ENCODE measurements around the gene TBC1D23.
"Not testable (repeated sequence)": the region's sequence is repeated elsewhere in the genome, so short reads cannot be mapped to it uniquely, and the experiment has no call there.

The TBC1D23 gene

GRCh38 chr3:100348727-100349126, 87.9 kb downstream of the TBC1D23 start:
- H3K4me1 Mint-ChIP-seq, result no peaks in the 10 kb centered on the region
- H3K36me3 Mint-ChIP-seq (ENCODE audit: insufficient read depth), result peaks cover 37% of the 10 kb centered on the region
- DNase-seq (ENCODE audit: low spot score in 2 of 2), result no peak
- ATAC-seq (replicated peaks; ENCODE audit: extremely low read depth, poor library complexity, severe bottlenecking), result no peak
- H3K4me3 Mint-ChIP-seq, result no peak overlapping the region
- no peaks in the 10 kb centered on the region for H3K27me3 Mint-ChIP-seq
- no peak overlapping the region for H3K27ac Mint-ChIP-seq (ENCODE audit: low read depth)
- H3K9me3 Mint-ChIP-seq, result no peaks in the 10 kb centered on the region

- not testable (repeated sequence) for H3K27me3 Mint-ChIP-seq; ATAC-seq (replicated peaks; ENCODE audit: extremely low read depth, poor library complexity, severe bottlenecking); H3K4me1 Mint-ChIP-seq; H3K27ac Mint-ChIP-seq (ENCODE audit: low read depth); H3K4me3 Mint-ChIP-seq; DNase-seq (ENCODE audit: low spot score in 2 of 2); H3K9me3 Mint-ChIP-seq
- peaks cover 28% of the 10 kb centered on the region for H3K36me3 Mint-ChIP-seq (ENCODE audit: insufficient read depth)
These were observed 91.0 kb downstream of the TBC1D23 start for GRCh38 chr3:100351770-100352169.

GRCh38 chr3:100352296-100353231, 91.8 kb downstream of the TBC1D23 start:
- no peak overlapping the region for H3K27ac Mint-ChIP-seq (ENCODE audit: low read depth)
- no peaks in the 10 kb centered on the region for H3K4me1 Mint-ChIP-seq
- H3K36me3 Mint-ChIP-seq (ENCODE audit: insufficient read depth), result peaks cover 27% of the 10 kb centered on the region
- no peak overlapping the region for H3K4me3 Mint-ChIP-seq
- H3K9me3 Mint-ChIP-seq, result no peaks in the 10 kb centered on the region
- H3K27me3 Mint-ChIP-seq, result no peaks in the 10 kb centered on the region
- DNase-seq (ENCODE audit: low spot score in 2 of 2) (no peak), ATAC-seq (replicated peaks; ENCODE audit: extremely low read depth, poor library complexity, severe bottlenecking) (no peak)

GRCh38 chr3:100354850-100355249, 94.1 kb downstream of the TBC1D23 start:
- DNase-seq (ENCODE audit: low spot score in 2 of 2), result no peak
- Mint-ChIP-seq H3K4me1 (no peaks in the 10 kb centered on the region), H3K36me3 (ENCODE audit: insufficient read depth) (peaks cover 21% of the 10 kb centered on the region)

GRCh38 chr3:100358413-100358812, 97.6 kb downstream of the TBC1D23 start:
- ATAC-seq (replicated peaks; ENCODE audit: extremely low read depth, poor library complexity, severe bottlenecking) (no peak), DNase-seq (ENCODE audit: low spot score in 2 of 2) (no peak)
- no peak overlapping the region for H3K27ac Mint-ChIP-seq (ENCODE audit: low read depth)
- H3K4me3 Mint-ChIP-seq, result no peak overlapping the region
- H3K9me3 Mint-ChIP-seq, result no peaks in the 10 kb centered on the region
- peaks cover 7% of the 10 kb centered on the region for H3K36me3 Mint-ChIP-seq (ENCODE audit: insufficient read depth)
- no peaks in the 10 kb centered on the region for H3K27me3 Mint-ChIP-seq
- H3K4me1 Mint-ChIP-seq, result no peaks in the 10 kb centered on the region

More at GRCh38 chr3:100354850-100355249, 94.1 kb downstream of the TBC1D23 start:
- Mint-ChIP-seq H3K27me3 (no peaks in the 10 kb centered on the region), H3K9me3 (no peaks in the 10 kb centered on the region), H3K4me3 (no peak overlapping the region), H3K27ac (ENCODE audit: low read depth) (no peak overlapping the region)
- no peak for ATAC-seq (replicated peaks; ENCODE audit: extremely low read depth, poor library complexity, severe bottlenecking)

- no peaks in the 10 kb centered on the region for H3K9me3 Mint-ChIP-seq
- no peak overlapping the region for H3K4me3 Mint-ChIP-seq
- no peak overlapping the region for H3K27ac Mint-ChIP-seq (ENCODE audit: low read depth)
- DNase-seq (ENCODE audit: low spot score in 2 of 2), result no peak
- no peak for ATAC-seq (replicated peaks; ENCODE audit: extremely low read depth, poor library complexity, severe bottlenecking)
- H3K27me3 Mint-ChIP-seq, result no peaks in the 10 kb centered on the region
- H3K36me3 Mint-ChIP-seq (ENCODE audit: insufficient read depth), result peaks cover 8% of the 10 kb centered on the region
- H3K4me1 Mint-ChIP-seq, result no peaks in the 10 kb centered on the region
These were observed 98.2 kb downstream of the TBC1D23 start for GRCh38 chr3:100359035-100359434.

- Mint-ChIP-seq H3K9me3 (no peaks in the 10 kb centered on the region), H3K36me3 (ENCODE audit: insufficient read depth) (peaks cover 15% of the 10 kb centered on the region), H3K4me3 (no peak overlapping the region), H3K4me1 (no peaks in the 10 kb centered on the region), H3K27ac (ENCODE audit: low read depth) (no peak overlapping the region), H3K27me3 (no peaks in the 10 kb centered on the region)
- no peak for ATAC-seq (replicated peaks; ENCODE audit: extremely low read depth, poor library complexity, severe bottlenecking)
- no peak for DNase-seq (ENCODE audit: low spot score in 2 of 2)
These were observed 100.1 kb downstream of the TBC1D23 start for GRCh38 chr3:100360757-100361496.

- H3K4me1 Mint-ChIP-seq, result no peaks in the 10 kb centered on the region
- H3K36me3 Mint-ChIP-seq (ENCODE audit: insufficient read depth), result peaks cover 22% of the 10 kb centered on the region
- no peak for ATAC-seq (replicated peaks; ENCODE audit: extremely low read depth, poor library complexity, severe bottlenecking)
- no peak overlapping the region for H3K4me3 Mint-ChIP-seq
- no peaks in the 10 kb centered on the region for H3K9me3 Mint-ChIP-seq
- DNase-seq (ENCODE audit: low spot score in 2 of 2), result no peak
- H3K27ac Mint-ChIP-seq (ENCODE audit: low read depth), result no peak overlapping the region
- H3K27me3 Mint-ChIP-seq, result no peaks in the 10 kb centered on the region
These were observed 101.1 kb downstream of the TBC1D23 start for GRCh38 chr3:100361897-100362296.

GRCh38 chr3:100364421-100364820, 103.6 kb downstream of the TBC1D23 start:
- DNase-seq (ENCODE audit: low spot score in 2 of 2) (no peak), ATAC-seq (replicated peaks; ENCODE audit: extremely low read depth, poor library complexity, severe bottlenecking) (no peak)
- no peaks in the 10 kb centered on the region for H3K9me3 Mint-ChIP-seq
- no peaks in the 10 kb centered on the region for H3K27me3 Mint-ChIP-seq
- H3K27ac Mint-ChIP-seq (ENCODE audit: low read depth), result no peak overlapping the region
- H3K36me3 Mint-ChIP-seq (ENCODE audit: insufficient read depth), result peaks cover 30% of the 10 kb centered on the region
- H3K4me1 Mint-ChIP-seq, result no peaks in the 10 kb centered on the region
- H3K4me3 Mint-ChIP-seq, result no peak overlapping the region

GRCh38 chr3:100366424-100366823, 105.6 kb downstream of the TBC1D23 start:
- no peaks in the 10 kb centered on the region for H3K9me3 Mint-ChIP-seq
- H3K27ac Mint-ChIP-seq (ENCODE audit: low read depth), result no peak overlapping the region
- H3K4me3 Mint-ChIP-seq, result no peak overlapping the region
- no peaks in the 10 kb centered on the region for H3K27me3 Mint-ChIP-seq
- no peak for ATAC-seq (replicated peaks; ENCODE audit: extremely low read depth, poor library complexity, severe bottlenecking)
- H3K4me1 Mint-ChIP-seq, result no peaks in the 10 kb centered on the region
- peaks cover 35% of the 10 kb centered on the region for H3K36me3 Mint-ChIP-seq (ENCODE audit: insufficient read depth)
- DNase-seq (ENCODE audit: low spot score in 2 of 2), result no peak

- no peak for ATAC-seq (replicated peaks; ENCODE audit: extremely low read depth, poor library complexity, severe bottlenecking)
- Mint-ChIP-seq H3K9me3 (no peaks in the 10 kb centered on the region), H3K27me3 (no peaks in the 10 kb centered on the region), H3K27ac (ENCODE audit: low read depth) (no peak overlapping the region), H3K4me1 (no peaks in the 10 kb centered on the region), H3K4me3 (no peak overlapping the region), H3K36me3 (ENCODE audit: insufficient read depth) (peaks cover 48% of the 10 kb centered on the region)
- no peak for DNase-seq (ENCODE audit: low spot score in 2 of 2)
These were observed 107.6 kb downstream of the TBC1D23 start for GRCh38 chr3:100368441-100368840.

- DNase-seq (ENCODE audit: low spot score in 2 of 2), result no peak
- no peak overlapping the region for H3K4me3 Mint-ChIP-seq
- H3K9me3 Mint-ChIP-seq, result no peaks in the 10 kb centered on the region
- peaks cover 45% of the 10 kb centered on the region for H3K36me3 Mint-ChIP-seq (ENCODE audit: insufficient read depth)
- H3K27ac Mint-ChIP-seq (ENCODE audit: low read depth), result no peak overlapping the region
- H3K27me3 Mint-ChIP-seq, result no peaks in the 10 kb centered on the region
- no peaks in the 10 kb centered on the region for H3K4me1 Mint-ChIP-seq
- no peak for ATAC-seq (replicated peaks; ENCODE audit: extremely low read depth, poor library complexity, severe bottlenecking)
These were observed 110.0 kb downstream of the TBC1D23 start for GRCh38 chr3:100370756-100371155.

- H3K27ac Mint-ChIP-seq (ENCODE audit: low read depth), result no peak overlapping the region
- DNase-seq (ENCODE audit: low spot score in 2 of 2) (no peak), ATAC-seq (replicated peaks; ENCODE audit: extremely low read depth, poor library complexity, severe bottlenecking) (no peak)
- no peaks in the 10 kb centered on the region for H3K27me3 Mint-ChIP-seq
- H3K4me3 Mint-ChIP-seq, result no peak overlapping the region
- no peaks in the 10 kb centered on the region for H3K9me3 Mint-ChIP-seq
- H3K36me3 Mint-ChIP-seq (ENCODE audit: insufficient read depth), result peaks cover 42% of the 10 kb centered on the region
- H3K4me1 Mint-ChIP-seq, result no peaks in the 10 kb centered on the region
These were observed 113.7 kb downstream of the TBC1D23 start for GRCh38 chr3:100374521-100374920.
